Activated naive CD8-positive, alpha-beta T cell treated with anti-CD3 and anti-CD28 coated beads, Interleukin-2, amount 50 U/mL, for 24 hours (primary cell): ENCODE data around the gene SEC16A.

Experiments used
- ATAC-seq: fragments of 150-1000 bp; cut with Tn5 transposase; one replicate; pipeline ENCODE4 v1.10.0; 2021
- DNase-seq: peaks from one replicate; pipeline ENCODE4 v3.0.0; 2021
- H3K27ac Mint-ChIP-seq: one replicate; pipeline ENCODE4 v1.8.0; 2021; ENCODE audit warnings: mild to moderate bottlenecking, mixed read lengths
- H3K27me3 Mint-ChIP-seq: one replicate; pipeline ENCODE4 v1.8.0; 2021; ENCODE audit warnings: mixed read lengths
- H3K36me3 Mint-ChIP-seq: one replicate; pipeline ENCODE4 v1.8.0; 2021; ENCODE audit warnings: low read depth, mixed read lengths
- H3K4me1 Mint-ChIP-seq: one replicate; pipeline ENCODE4 v1.8.0; 2021; ENCODE audit warnings: mixed read lengths
- H3K4me3 Mint-ChIP-seq: one replicate; pipeline ENCODE4 v1.8.0; 2021; ENCODE audit warnings: mild to moderate bottlenecking, moderate library complexity, mixed read lengths
- H3K9me3 Mint-ChIP-seq: one replicate; pipeline ENCODE4 v1.8.0; 2021; ENCODE audit warnings: mixed read lengths

Gene SEC16A

GRCh38 chr9:136482793-136483588, at the start of gene SEC16A:
Gene SEC16A (minus strand): TSS chr9:136483040. CDS start chr9:136477615, 5,425 bp downstream.
- DNase-seq (peak; percentile 100), ATAC-seq (peak; percentile 67)
- peak within 1 kb of the TSS; percentile 93 for H3K4me3 Mint-ChIP-seq
- peak within 1 kb of the TSS; percentile 95 for H3K27ac Mint-ChIP-seq
- H3K27me3 Mint-ChIP-seq, result no peaks in the 10 kb centered on the region
- peaks cover 21% of the 10 kb centered on the region for H3K36me3 Mint-ChIP-seq
- H3K9me3 Mint-ChIP-seq, result no peaks in the 10 kb centered on the region
- peaks cover 34% of the 10 kb centered on the region for H3K4me1 Mint-ChIP-seq

- no peaks in the 10 kb centered on the region for H3K9me3 Mint-ChIP-seq
- ATAC-seq, result no peak
- peaks cover 1% of the 10 kb centered on the region for H3K36me3 Mint-ChIP-seq
- peaks cover 52% of the 10 kb centered on the region for H3K4me1 Mint-ChIP-seq
- no peak for DNase-seq
- no peaks in the 10 kb centered on the region for H3K27me3 Mint-ChIP-seq
- peak overlapping the region; percentile 91 for H3K27ac Mint-ChIP-seq
- H3K4me3 Mint-ChIP-seq, result peak overlapping the region; percentile 61
Measured at GRCh38 chr9:136531904-136532798, 49.3 kb upstream of the SEC16A start.

- H3K36me3 Mint-ChIP-seq, result no peaks in the 10 kb centered on the region
- H3K4me1 Mint-ChIP-seq, result peaks cover 49% of the 10 kb centered on the region
- H3K4me3 Mint-ChIP-seq, result peak overlapping the region; percentile 29
- no peaks in the 10 kb centered on the region for H3K27me3 Mint-ChIP-seq
- H3K27ac Mint-ChIP-seq, result no peak overlapping the region
- no peak for ATAC-seq
- no peak for DNase-seq
- no peaks in the 10 kb centered on the region for H3K9me3 Mint-ChIP-seq
Measured at GRCh38 chr9:136531186-136531903, 48.5 kb upstream of the SEC16A start.

GRCh38 chr9:136530461-136531089, 47.7 kb upstream of the SEC16A start:
- no peak for ATAC-seq
- peaks cover 49% of the 10 kb centered on the region for H3K4me1 Mint-ChIP-seq
- H3K36me3 Mint-ChIP-seq, result no peaks in the 10 kb centered on the region
- H3K27me3 Mint-ChIP-seq, result no peaks in the 10 kb centered on the region
- H3K27ac Mint-ChIP-seq, result no peak overlapping the region
- DNase-seq, result no peak
- H3K9me3 Mint-ChIP-seq, result no peaks in the 10 kb centered on the region
- no peak overlapping the region for H3K4me3 Mint-ChIP-seq

- H3K9me3 Mint-ChIP-seq, result no peaks in the 10 kb centered on the region
- H3K27ac Mint-ChIP-seq, result no peak overlapping the region
- no peak overlapping the region for H3K4me3 Mint-ChIP-seq
- no peaks in the 10 kb centered on the region for H3K36me3 Mint-ChIP-seq
- H3K27me3 Mint-ChIP-seq, result no peaks in the 10 kb centered on the region
- ATAC-seq, result no peak
- no peak for DNase-seq
- H3K4me1 Mint-ChIP-seq, result peaks cover 49% of the 10 kb centered on the region
Measured at GRCh38 chr9:136529516-136530460, 46.9 kb upstream of the SEC16A start.

- H3K36me3 Mint-ChIP-seq, result no peaks in the 10 kb centered on the region
- no peaks in the 10 kb centered on the region for H3K27me3 Mint-ChIP-seq
- no peak for ATAC-seq
- H3K9me3 Mint-ChIP-seq, result no peaks in the 10 kb centered on the region
- H3K4me1 Mint-ChIP-seq, result peaks cover 42% of the 10 kb centered on the region
- no peak for DNase-seq
- H3K4me3 Mint-ChIP-seq, result no peak overlapping the region
- peak overlapping the region; percentile 46 for H3K27ac Mint-ChIP-seq
Measured at GRCh38 chr9:136528716-136529341, 46.0 kb upstream of the SEC16A start.

- H3K27ac Mint-ChIP-seq, result peak overlapping the region; percentile 52
- peak overlapping the region; percentile 11 for H3K4me3 Mint-ChIP-seq
- H3K27me3 Mint-ChIP-seq, result no peaks in the 10 kb centered on the region
- ATAC-seq, result no peak
- peaks cover 34% of the 10 kb centered on the region for H3K4me1 Mint-ChIP-seq
- H3K36me3 Mint-ChIP-seq, result no peaks in the 10 kb centered on the region
- no peaks in the 10 kb centered on the region for H3K9me3 Mint-ChIP-seq
- no peak for DNase-seq
Measured at GRCh38 chr9:136527721-136528710, 45.2 kb upstream of the SEC16A start.

GRCh38 chr9:136527131-136527530, 44.3 kb upstream of the SEC16A start:
- DNase-seq (no peak), ATAC-seq (no peak)
- Mint-ChIP-seq H3K4me3 (no peak overlapping the region), H3K36me3 (no peaks in the 10 kb centered on the region), H3K27me3 (no peaks in the 10 kb centered on the region), H3K9me3 (no peaks in the 10 kb centered on the region), H3K4me1 (peaks cover 25% of the 10 kb centered on the region), H3K27ac (no peak overlapping the region)

- no peak for DNase-seq
- peaks cover 22% of the 10 kb centered on the region for H3K4me1 Mint-ChIP-seq
- H3K36me3 Mint-ChIP-seq, result no peaks in the 10 kb centered on the region
- no peaks in the 10 kb centered on the region for H3K27me3 Mint-ChIP-seq
- H3K4me3 Mint-ChIP-seq, result no peak overlapping the region
- no peak for ATAC-seq
- H3K9me3 Mint-ChIP-seq, result no peaks in the 10 kb centered on the region
- no peak overlapping the region for H3K27ac Mint-ChIP-seq
Measured at GRCh38 chr9:136526625-136527066, 43.8 kb upstream of the SEC16A start.

GRCh38 chr9:136525841-136526499, 43.1 kb upstream of the SEC16A start:
- ATAC-seq, result no peak
- no peak overlapping the region for H3K27ac Mint-ChIP-seq
- no peak overlapping the region for H3K4me3 Mint-ChIP-seq
- H3K27me3 Mint-ChIP-seq, result no peaks in the 10 kb centered on the region
- H3K36me3 Mint-ChIP-seq, result no peaks in the 10 kb centered on the region
- DNase-seq, result no peak
- peaks cover 17% of the 10 kb centered on the region for H3K4me1 Mint-ChIP-seq
- H3K9me3 Mint-ChIP-seq, result no peaks in the 10 kb centered on the region

- Mint-ChIP-seq H3K27ac (no peak overlapping the region), H3K4me1 (peaks cover 10% of the 10 kb centered on the region), H3K36me3 (no peaks in the 10 kb centered on the region), H3K9me3 (no peaks in the 10 kb centered on the region), H3K27me3 (no peaks in the 10 kb centered on the region), H3K4me3 (no peak overlapping the region)
- ATAC-seq (no peak), DNase-seq (no peak)
Measured at GRCh38 chr9:136525207-136525606, 42.4 kb upstream of the SEC16A start.
